Neural cell (in vitro differentiated cells): ENCODE measurements around the gene BRD7. TPM values are rescaled to one million over a fixed set of nuclear protein-coding genes. Genes with fewer than 3 reads are reported as not detected.

Experiments
- H2AFZ ChIP-seq: fragments of 200-600, 300-800 bp; sonication (generic), shearing (Covaris generic); 2 replicates; pipeline ENCODE4 v1.6.0; 2014; ENCODE audit warnings: low read depth, mild to moderate bottlenecking, antibody characterized with exemption, low read length, moderate library complexity
- H3F3A ChIP-seq: fragments of 200-600 bp; shearing (Covaris generic); 2 replicates; pipeline ENCODE4 v1.6.1; 2016; ENCODE audit warnings: mild to moderate bottlenecking, moderate library complexity, mixed read lengths, antibody characterized with exemption, low read length; ENCODE audit not compliant: insufficient read depth, poor library complexity, severe bottlenecking
- H3K27ac ChIP-seq: fragments of 200-600, 300-800 bp; sonication (generic), shearing (Covaris generic); 2 replicates; pipeline ENCODE4 v1.5.1; 2014; ENCODE audit warnings: mild to moderate bottlenecking, low read length, moderate library complexity
- H3K27me3 ChIP-seq: fragments of 300-800, 200-600 bp; sonication (generic), shearing (Covaris generic); 2 replicates; pipeline ENCODE4 v1.6.0; 2014; ENCODE audit warnings: mild to moderate bottlenecking, low read depth, low read length, moderate library complexity; ENCODE audit not compliant: insufficient read depth
- H3K36me3 ChIP-seq: fragments of 300-800, 200-600 bp; sonication (generic), shearing (Covaris generic); 2 replicates; pipeline ENCODE4 v1.5.1; 2014; ENCODE audit warnings: mild to moderate bottlenecking, antibody characterized with exemption, low read length, moderate library complexity; ENCODE audit not compliant: insufficient read depth
- H3K4me2 ChIP-seq: fragments of 300-800, 200-600 bp; sonication (generic), shearing (Covaris generic); 2 replicates; pipeline ENCODE4 v1.6.0; 2014; ENCODE audit warnings: mild to moderate bottlenecking, low read length
- H3K4me3 ChIP-seq: fragments of 300-800, 200-600 bp; sonication (generic), shearing (Covaris generic); 2 replicates; pipeline ENCODE4 v1.5.1; 2014; ENCODE audit warnings: mild to moderate bottlenecking, low read length, moderate library complexity
- H3K79me2 ChIP-seq: fragments of 200-600 bp; shearing (Covaris generic); replicated peaks from 2 replicates; pipeline ENCODE4 v1.6.0; 2014; ENCODE audit warnings: mild to moderate bottlenecking, low read length, moderate library complexity; ENCODE audit not compliant: insufficient read depth
- H3K9ac ChIP-seq: fragments of 300-800, 200-600 bp; sonication (generic), shearing (Covaris generic); 2 replicates; pipeline ENCODE4 v1.6.1; 2016; ENCODE audit warnings: mild to moderate bottlenecking, low read length, mixed read lengths
- H3K9me2 ChIP-seq: fragments of 200-600 bp; shearing (Covaris generic); 2 replicates; pipeline ENCODE4 v1.6.1; 2016; ENCODE audit warnings: mild to moderate bottlenecking, low read length, mixed read lengths; ENCODE audit not compliant: insufficient read depth
- H3K9me3 ChIP-seq: fragments of 200-600, 300-800 bp; sonication (generic), shearing (Covaris generic); 2 replicates; pipeline ENCODE4 v1.6.1; 2016; ENCODE audit warnings: mild to moderate bottlenecking, mixed run types, low read length, moderate library complexity, mixed read lengths
- H4K20me1 ChIP-seq: fragments of 200-600 bp; shearing (Covaris generic); 2 replicates; pipeline ENCODE4 v1.6.1; 2016; ENCODE audit warnings: mild to moderate bottlenecking, mixed run types; ENCODE audit not compliant: insufficient read depth
- CTCF ChIP-seq: fragments of 450-650 bp; IDR thresholded peaks from 2 replicates; pipeline ENCODE4 v1.5.1; 2014; ENCODE audit warnings: antibody characterized with exemption, mild to moderate bottlenecking, moderate library complexity; ENCODE audit not compliant: poor library complexity, severe bottlenecking
- EP300 ChIP-seq: fragments of 450-650 bp; conservative IDR thresholded peaks from 2 replicates; pipeline ENCODE4 v1.6.1; 2014; ENCODE audit warnings: antibody characterized with exemption, mild to moderate bottlenecking, moderate library complexity; ENCODE audit not compliant: poor library complexity, severe bottlenecking
- EZH2 ChIP-seq: fragments of 200-600, 300-800 bp; shearing (Covaris generic), sonication (generic); IDR thresholded peaks from 2 replicates; pipeline ENCODE4 v1.6.1; 2014; ENCODE audit warnings: antibody characterized with exemption, low read length, borderline replicate concordance, mild to moderate bottlenecking; ENCODE audit not compliant: insufficient read depth, poor library complexity, severe bottlenecking
- MXI1 ChIP-seq: fragments of 450-650 bp; conservative IDR thresholded peaks from 2 replicates; pipeline ENCODE4 v1.6.1; 2014; ENCODE audit warnings: antibody characterized with exemption, mild to moderate bottlenecking; ENCODE audit not compliant: poor library complexity, severe bottlenecking
- POLR2AphosphoS5 ChIP-seq: IDR thresholded peaks from 2 replicates; pipeline ENCODE4 v1.6.1; 2012
- RAD21 ChIP-seq: fragments of 450-650 bp; conservative IDR thresholded peaks from 2 replicates; pipeline ENCODE4 v1.6.1; 2014; ENCODE audit warnings: antibody characterized with exemption, mild to moderate bottlenecking, moderate library complexity
- REST ChIP-seq: IDR thresholded peaks from 2 replicates; pipeline ENCODE4 v1.6.1; 2012; ENCODE audit warnings: borderline replicate concordance
- SMC3 ChIP-seq: fragments of 450-650 bp; conservative IDR thresholded peaks from 2 replicates; pipeline ENCODE4 v1.6.1; 2014; ENCODE audit warnings: antibody characterized with exemption, mild to moderate bottlenecking, moderate library complexity; ENCODE audit not compliant: poor library complexity
- TAF1 ChIP-seq: IDR thresholded peaks from 2 replicates; pipeline ENCODE4 v1.6.1; 2012; ENCODE audit warnings: low read depth
- polyA plus RNA-seq: library from polyadenylated mRNA; depleted of rRNA; stranded (reverse); fragments of >200 nt; gene quantifications from 2 replicates; pipeline ENCODE4 v1.2.3, GENCODE V29; 2014

Gene BRD7
- polyA plus RNA-seq, 1 donor from 2014 or later = 57.2 TPM

DNA sequence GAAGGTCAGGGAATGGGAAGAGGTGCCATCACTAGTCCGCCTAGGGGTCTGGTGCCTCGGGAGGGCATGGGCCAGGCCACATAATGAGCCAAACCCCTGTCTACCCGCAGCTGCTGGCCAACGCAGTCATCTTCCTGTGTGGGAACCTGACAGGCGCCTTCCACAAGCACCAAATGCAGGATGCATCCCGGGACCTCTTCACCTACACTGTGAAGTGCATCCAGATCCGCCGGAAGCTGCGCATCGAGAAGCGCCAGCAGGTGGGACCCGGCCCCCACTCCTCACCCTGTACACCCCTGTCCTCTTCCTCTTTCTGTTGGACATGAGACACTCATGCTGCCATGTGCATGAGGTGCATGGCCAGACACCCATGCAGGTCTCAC, 76.2 kb downstream of the BRD7 start:
- H3K4me2 ChIP-seq = no peak overlapping the region
- no peaks in the 10 kb centered on the region for H3F3A ChIP-seq
- no peaks in the 10 kb centered on the region for H3K27me3 ChIP-seq
- H4K20me1 ChIP-seq = no peaks in the 10 kb centered on the region
- H3K9me3 ChIP-seq = no peaks in the 10 kb centered on the region
- no peak overlapping the region for H3K27ac ChIP-seq
- H3K4me3 ChIP-seq = no peak overlapping the region
- TF ChIP-seq SMC3 = no peak
- no peaks in the 10 kb centered on the region for H3K36me3 ChIP-seq
- no peaks in the 10 kb centered on the region for H3K79me2 ChIP-seq
- H2AFZ ChIP-seq = no peak overlapping the region
- no peak overlapping the region for H3K9ac ChIP-seq
- H3K9me2 ChIP-seq = no peaks in the 10 kb centered on the region

DNA sequence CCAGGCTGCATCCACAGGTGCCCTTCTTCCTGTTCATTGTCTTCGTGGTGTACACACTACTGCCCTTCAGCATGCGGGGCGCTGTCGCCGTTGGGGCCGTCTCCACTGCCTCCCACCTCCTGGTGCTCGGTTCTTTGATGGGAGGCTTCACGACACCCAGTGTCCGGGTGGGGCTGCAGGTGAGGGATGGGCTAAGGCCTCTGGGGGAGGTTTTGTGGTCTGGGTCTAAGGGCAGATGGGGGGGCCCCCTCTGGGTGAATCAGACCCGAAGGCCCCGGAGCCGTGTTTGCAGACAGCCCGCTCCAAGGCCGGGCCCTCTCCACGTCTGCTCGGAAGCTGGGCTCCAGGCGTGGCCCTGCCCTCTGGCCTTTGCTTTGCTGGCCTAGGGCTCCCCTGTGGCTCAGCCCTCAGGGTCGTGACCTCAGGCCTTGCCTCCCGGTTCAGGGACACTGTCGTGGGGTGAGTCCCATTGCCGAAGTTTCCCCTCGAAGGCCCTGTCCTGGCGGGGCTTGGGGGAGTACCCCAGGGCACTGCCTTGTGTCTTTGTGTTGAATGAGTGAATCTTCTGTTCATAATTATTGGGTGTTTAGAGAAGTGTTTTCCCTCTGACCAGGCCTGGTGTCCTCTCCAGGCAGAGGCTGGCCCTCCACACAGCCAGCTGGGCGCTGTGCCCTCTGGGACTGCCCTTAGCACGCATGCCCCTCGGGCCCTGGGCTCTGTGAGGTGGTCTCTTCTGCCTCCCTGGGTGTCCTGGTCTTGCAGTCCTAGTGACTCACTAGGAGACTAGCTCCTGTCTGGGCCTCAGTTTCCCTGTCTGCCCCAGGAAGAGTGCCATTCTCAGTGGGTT, 76.8 kb downstream of the BRD7 start:
- no peak overlapping the region for H2AFZ ChIP-seq
- H3K27ac ChIP-seq = no peak overlapping the region
- no peak overlapping the region for H3K4me2 ChIP-seq
- no peak overlapping the region for H3K9ac ChIP-seq
- H3F3A ChIP-seq = no peaks in the 10 kb centered on the region
- no peak overlapping the region for H3K4me3 ChIP-seq
- no peaks in the 10 kb centered on the region for H3K27me3 ChIP-seq
- H3K9me3 ChIP-seq = no peaks in the 10 kb centered on the region
- no peaks in the 10 kb centered on the region for H3K79me2 ChIP-seq
- TF ChIP-seq REST (no peak), POLR2AphosphoS5 (no peak), MXI1 (no peak), CTCF (no peak), RAD21 (no peak), TAF1 (no peak), SMC3 (no peak), EZH2 (no peak), EP300 (no peak)
- no peaks in the 10 kb centered on the region for H3K9me2 ChIP-seq
- H3K36me3 ChIP-seq = no peaks in the 10 kb centered on the region
- no peaks in the 10 kb centered on the region for H4K20me1 ChIP-seq
